Stimulated activated CD4-positive, alpha-beta T cell treated with anti-CD3 and anti-CD28 coated beads, Interleukin-1b, Interleukin-23, amount 100 ng/mL, for 4 hours (primary cell): Measurements from ENCODE around the gene KRABD2.
"Not testable (repeated sequence)": the region's sequence is repeated elsewhere in the genome, so short reads cannot be mapped to it uniquely, and the experiment has no call there.

Experiments
- DNase-seq, 2 donors: peaks; one replicate each; pipeline ENCODE4 v3.0.0-alpha.2; 2020; ENCODE audit warnings: low read depth in 2 of 2

KRABD2 gene

GRCh38 chr17:8376271-8377067 is at the start of gene KRABD2:
Gene KRABD2, minus strand, starts transcription at chr17:8376704.
- DNase-seq: peak; percentile 79 to 90

GRCh38 chr17:8421571-8421970 is 45.1 kb upstream of the KRABD2 start:
- DNase-seq: no peak

DNA sequence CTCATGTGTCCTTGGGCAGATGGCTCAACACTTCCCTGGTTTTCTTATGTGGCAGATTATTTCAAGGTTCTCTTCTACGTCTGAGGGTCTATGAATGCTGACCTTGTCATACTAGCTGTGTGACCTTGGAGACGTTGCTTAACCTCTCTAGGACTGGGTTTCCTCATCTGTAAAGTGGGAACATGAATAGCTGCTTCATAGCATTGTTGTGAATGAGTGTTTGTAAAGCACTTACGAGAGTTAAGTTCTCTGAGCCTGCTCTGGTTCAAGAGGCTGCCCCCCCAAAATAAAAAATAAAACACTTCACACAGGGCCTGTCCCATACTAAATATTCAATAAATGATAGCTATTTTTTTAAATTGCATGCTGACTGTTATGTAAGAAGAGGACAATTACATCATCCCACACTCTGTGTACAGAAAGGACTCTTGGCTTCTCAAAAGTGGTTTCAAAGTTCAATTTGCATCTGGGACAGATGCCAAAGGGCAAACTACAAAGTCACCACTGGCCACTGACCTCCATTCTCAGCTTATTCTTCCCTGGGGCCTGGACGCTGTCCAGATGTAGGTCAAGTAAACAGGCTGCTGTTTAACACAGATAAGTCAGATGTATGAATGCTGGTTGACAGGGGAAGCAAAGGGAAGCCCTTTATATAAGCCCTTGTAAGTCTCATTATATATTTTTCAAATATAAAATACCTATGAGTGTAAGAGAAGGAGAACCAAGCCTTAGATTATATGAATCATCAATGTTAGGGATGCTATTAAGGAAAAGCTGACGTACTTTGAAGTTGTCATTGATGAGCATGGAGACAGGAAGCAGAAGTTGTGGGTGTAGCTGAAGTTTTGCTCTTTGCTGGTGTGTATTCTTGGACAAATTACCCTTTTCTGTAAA is 43.8 kb upstream of the KRABD2 start:
- DNase-seq: no peak

DNA sequence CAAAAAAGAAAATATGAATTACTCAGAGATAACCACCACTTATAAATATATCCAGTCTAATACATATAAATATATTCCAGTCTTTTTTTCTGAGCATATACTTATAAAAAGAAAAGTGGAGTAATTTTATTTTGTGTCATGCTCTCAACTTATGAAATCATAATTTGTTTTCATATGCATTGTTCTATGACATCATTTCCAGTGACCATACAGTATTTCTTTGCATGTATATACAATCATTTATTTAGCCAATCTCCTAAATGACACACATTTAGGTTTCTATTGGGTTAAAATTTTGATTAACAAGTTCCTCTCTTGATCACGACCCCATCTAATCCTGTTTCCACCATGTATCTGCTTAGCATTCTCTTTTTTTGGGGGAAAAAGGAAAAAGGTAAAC is 42.8 kb upstream of the KRABD2 start:
- DNase-seq: no peak

GRCh38 chr17:8418471-8418870 is 42.0 kb upstream of the KRABD2 start:
- DNase-seq: no peak

DNA sequence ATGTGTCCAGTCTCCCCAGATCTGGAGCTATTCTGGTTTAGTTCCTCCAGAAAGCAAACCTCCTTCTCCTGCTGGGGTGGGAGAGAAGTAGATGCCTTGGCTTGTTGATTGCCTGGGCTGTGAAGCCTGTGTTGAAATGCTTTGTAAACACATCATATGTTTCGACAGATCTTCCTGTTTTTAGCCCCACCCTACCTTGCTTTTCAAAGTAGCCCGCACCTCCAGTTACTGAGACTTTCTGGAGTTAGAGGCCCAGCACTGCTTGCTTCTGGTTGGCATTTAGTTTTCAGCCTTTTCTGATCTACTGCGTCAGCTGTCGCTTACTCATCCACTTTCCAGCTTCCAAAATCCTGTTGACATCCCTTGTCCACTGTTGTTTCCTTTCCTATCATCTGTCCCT is 41.3 kb upstream of the KRABD2 start:
- DNase-seq: no peak

- no peak for DNase-seq
Measured at GRCh38 chr17:8413938-8414337, 37.4 kb upstream of the KRABD2 start.

DNA sequence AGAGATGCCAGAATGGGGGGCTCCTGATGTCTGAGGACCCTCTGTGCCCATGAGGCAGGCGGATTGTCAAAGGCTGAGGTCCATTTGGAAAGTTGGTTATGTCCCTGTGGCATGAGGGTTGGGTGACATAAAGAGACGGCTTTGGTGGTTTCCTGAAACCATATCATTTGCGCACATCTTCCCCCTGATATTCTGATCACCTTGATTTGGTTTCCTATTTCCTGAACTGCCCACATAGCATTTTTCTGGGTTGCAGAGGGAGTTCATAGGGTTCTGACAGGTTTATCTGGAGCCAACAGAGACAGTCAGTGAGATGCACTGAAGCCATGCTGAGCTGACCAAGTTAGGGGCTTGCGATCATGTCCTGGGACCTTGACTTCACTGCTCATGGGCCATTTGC is 36.8 kb upstream of the KRABD2 start:
- no peak for DNase-seq

DNA sequence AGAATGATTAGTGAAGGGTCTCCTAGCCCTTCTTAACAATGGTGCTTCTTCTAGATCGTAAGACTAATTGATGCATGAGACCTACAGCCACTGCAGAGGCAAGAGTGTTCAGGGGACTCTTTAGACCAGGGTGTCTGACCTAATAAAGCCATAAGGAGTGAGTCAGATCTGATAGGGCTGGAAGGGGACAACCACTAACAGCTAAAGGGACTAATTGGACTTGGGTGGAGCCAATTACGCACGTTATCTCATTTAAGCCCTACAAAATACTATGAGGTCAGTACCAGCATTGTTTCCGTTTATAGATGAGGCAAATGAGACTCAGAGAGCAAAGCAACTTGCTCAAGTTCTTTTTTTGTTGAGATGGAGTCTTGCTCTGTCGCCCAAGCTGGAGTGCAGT is 35.6 kb upstream of the KRABD2 start:
- DNase-seq: no peak

- DNase-seq: no peak
Measured at GRCh38 chr17:8410883-8411238, 34.4 kb upstream of the KRABD2 start.

DNA sequence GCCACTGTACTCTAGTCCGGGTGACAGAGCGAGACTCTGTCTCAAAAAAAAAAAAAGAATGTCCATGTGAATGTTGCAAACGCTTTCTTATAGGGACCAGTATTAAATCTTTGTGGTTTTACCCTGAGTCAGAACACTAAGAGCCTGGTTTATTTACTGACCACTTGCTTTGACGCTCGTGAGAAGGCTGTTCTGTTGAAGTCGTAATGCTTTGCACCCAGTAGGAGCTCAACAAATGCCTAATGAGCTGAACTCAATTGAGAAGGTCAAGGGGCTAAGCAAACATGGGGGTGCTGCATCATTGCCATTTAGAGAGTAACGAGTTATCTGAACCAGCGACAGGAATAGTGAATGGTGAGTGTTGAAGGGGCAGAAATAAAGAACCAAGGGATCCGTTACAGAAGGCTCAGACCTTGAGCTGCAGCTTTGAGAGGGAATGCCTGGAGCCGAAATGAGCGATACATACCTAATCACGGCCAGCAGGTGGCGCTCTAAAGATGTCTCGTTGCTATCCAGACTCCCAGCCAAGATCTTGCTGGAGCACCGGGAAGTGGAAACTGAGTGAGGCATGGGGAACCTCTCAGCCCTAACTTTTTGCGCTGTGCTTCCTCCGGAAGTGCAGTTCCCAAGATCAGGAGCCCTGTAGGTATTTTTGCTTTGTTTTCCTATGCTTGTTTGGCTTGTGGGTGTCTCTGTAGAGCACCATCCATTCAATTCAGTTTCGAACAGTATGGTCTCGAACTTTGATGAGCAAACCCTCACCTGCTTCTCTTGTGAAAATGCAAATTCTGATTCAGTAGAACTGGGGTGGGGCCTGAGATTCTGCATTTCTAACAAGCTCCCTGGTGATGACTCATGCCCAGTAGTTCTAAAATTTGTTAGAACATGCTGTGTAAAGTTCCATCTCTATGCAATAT is 33.7 kb upstream of the KRABD2 start:
- DNase-seq: peak; percentile 73 to 75

GRCh38 chr17:8408371-8408770 is 31.9 kb upstream of the KRABD2 start:
- no peak for DNase-seq

- no peak for DNase-seq
Measured at GRCh38 chr17:8406174-8406573, 29.7 kb upstream of the KRABD2 start.

- no peak for DNase-seq
Measured at GRCh38 chr17:8405499-8406016, 29.1 kb upstream of the KRABD2 start.

DNA sequence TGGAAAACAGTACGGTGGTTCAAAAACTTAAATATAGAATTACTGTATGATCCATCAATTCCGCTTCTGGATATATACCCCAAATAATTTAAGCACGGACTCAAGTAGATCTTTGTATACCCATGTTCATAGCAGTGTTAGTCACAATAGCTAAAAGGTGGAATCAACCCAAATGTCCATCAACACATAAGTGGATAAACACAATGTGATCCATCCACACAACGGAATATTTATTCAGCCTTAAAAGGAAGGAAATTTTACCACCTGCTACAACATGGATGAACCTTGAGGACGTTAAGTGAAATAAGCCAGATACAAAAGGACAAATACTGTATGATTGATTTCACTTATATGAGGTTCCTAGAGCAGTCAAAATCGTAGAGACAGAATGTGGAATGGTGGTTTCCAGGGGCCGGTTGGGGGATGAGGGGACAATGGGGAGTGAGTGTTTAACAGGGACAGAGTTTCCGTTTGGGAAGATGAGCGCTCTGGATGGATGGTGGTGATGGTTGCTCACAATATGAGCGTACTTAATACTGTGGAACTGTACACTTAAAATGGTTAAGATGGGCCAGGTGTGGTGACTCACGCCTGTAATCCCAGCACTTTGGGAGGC is 26.5 kb upstream of the KRABD2 start:
- no peak for DNase-seq

DNA sequence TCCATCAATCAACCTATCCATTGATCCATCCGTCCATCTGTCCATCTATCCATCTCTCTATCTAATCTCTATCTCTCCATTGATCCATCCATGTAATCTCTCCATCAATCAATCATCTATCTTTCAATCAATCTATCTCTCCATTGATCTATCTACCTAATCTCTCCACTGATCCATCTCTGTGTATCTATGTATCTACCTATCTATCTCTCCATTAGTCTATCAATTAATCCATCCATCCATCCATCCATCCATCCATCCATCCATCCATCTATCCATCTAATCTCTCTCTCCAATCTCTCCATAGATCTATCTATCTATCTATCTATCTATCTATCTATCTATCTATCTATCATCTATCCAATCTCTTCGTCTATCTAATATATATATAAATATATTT is 24.6 kb upstream of the KRABD2 start:
- DNase-seq: no peak

DNA sequence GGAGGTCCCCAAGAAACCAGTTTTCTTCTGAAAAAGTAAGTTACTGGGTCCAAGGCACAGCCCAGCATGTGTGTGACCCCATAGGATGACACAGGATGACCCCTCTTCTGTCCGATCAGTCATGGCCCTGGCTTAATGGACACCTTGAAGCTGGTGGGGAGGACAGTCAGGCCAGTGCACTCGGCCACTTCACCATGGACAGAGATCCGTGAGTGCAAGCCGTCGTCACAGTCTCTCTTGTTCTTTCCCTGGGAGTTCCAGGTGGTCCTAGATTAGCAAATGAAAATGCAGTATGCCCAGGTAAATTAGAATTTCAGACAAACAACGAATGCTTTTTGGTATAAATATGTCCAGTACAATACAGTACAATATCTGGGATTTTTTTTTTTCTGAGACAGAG is 22.5 kb upstream of the KRABD2 start:
- DNase-seq: no peak

DNA sequence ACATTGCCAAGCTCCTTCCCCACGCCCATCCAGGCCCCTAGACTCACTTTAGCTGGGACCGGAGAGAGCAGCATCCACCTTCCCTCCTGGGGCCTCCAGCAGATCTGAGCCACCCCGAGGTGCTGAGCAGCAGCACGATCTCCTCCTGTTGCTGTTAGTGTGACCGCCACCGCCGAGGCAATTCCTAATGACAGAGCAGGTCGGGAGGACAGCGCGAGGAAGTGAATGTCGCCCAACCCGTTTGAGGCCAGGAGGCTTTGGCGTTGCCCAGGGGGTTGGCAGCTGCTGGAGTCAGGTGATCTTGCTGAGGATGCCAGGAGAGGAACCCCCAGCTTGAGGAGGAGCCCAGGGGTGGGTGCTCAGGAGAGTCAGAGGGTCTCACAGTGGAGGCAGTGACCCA is 21.1 kb upstream of the KRABD2 start, which contains the start of gene RNF222:
RNF222 (minus strand) TSS at position 192 of the 400 bp plus-strand sequence. CDS start 4,366 bp downstream, outside the sequence.
- DNase-seq: no peak

- DNase-seq: not testable (repeated sequence)
Measured at GRCh38 chr17:8394497-8394896, 18.0 kb upstream of the KRABD2 start.

GRCh38 chr17:8393470-8394231 is 17.1 kb upstream of the KRABD2 start:
- DNase-seq: peak in 1 of 2 donors; percentile 15
